Glutamatergic neuron (in vitro differentiated cells): ENCODE results near the gene UPF3A. TPM values are rescaled to one million over a fixed set of nuclear protein-coding genes. Genes with fewer than 3 reads are reported as not detected.

Source experiments
- DNase-seq: peaks from one replicate; pipeline ENCODE4 v3.0.0; 2022
- H3K27ac Mint-ChIP-seq: one replicate; pipeline ENCODE4 v1.8.0; 2020; ENCODE audit warnings: mild to moderate bottlenecking, mixed read lengths, inconsistent platforms; ENCODE audit not compliant: unreplicated experiment
- H3K27me3 Mint-ChIP-seq: one replicate; pipeline ENCODE4 v1.8.0; 2020; ENCODE audit warnings: mild to moderate bottlenecking, moderate library complexity, mixed read lengths, inconsistent platforms; ENCODE audit not compliant: unreplicated experiment
- H3K36me3 Mint-ChIP-seq: one replicate; pipeline ENCODE4 v1.8.0; 2020; ENCODE audit warnings: mild to moderate bottlenecking, mixed read lengths, inconsistent platforms; ENCODE audit not compliant: unreplicated experiment
- H3K4me1 Mint-ChIP-seq: one replicate; pipeline ENCODE4 v1.8.0; 2020; ENCODE audit warnings: mild to moderate bottlenecking, low read depth, mixed read lengths, inconsistent platforms; ENCODE audit not compliant: unreplicated experiment
- H3K4me3 Mint-ChIP-seq: one replicate; pipeline ENCODE4 v1.8.0; 2020; ENCODE audit warnings: mild to moderate bottlenecking, mixed read lengths, inconsistent platforms; ENCODE audit not compliant: unreplicated experiment
- H3K9me3 Mint-ChIP-seq: one replicate; pipeline ENCODE4 v1.8.0; 2020; ENCODE audit warnings: mild to moderate bottlenecking, moderate library complexity, mixed read lengths, inconsistent platforms; ENCODE audit not compliant: unreplicated experiment
- long read RNA-seq: library from polyadenylated mRNA; unstranded; transcript quantifications from one replicate; pipeline ENCODE4 v2.0.0, GENCODE V29; 2020; ENCODE audit not compliant: unreplicated experiment
- total RNA-seq: library from RNA; stranded (reverse); fragmentation: NEBNext Ultra II Directional; extraction: Animal tissue kit (Norgen Biotek cat#: 25700); gene quantifications from one replicate; pipeline ENCODE4 v1.2.1, GENCODE V29; 2021; ENCODE audit not compliant: unreplicated experiment
- TF ChIP-seq, protein P1 (sequence below): fragments of 200-600 bp; sonication (generic); IDR thresholded peaks from one replicate; pipeline ENCODE4 v1.5.0; 2021; ENCODE audit not compliant: partially characterized antibody, unreplicated experiment

UPF3A gene, protein sequence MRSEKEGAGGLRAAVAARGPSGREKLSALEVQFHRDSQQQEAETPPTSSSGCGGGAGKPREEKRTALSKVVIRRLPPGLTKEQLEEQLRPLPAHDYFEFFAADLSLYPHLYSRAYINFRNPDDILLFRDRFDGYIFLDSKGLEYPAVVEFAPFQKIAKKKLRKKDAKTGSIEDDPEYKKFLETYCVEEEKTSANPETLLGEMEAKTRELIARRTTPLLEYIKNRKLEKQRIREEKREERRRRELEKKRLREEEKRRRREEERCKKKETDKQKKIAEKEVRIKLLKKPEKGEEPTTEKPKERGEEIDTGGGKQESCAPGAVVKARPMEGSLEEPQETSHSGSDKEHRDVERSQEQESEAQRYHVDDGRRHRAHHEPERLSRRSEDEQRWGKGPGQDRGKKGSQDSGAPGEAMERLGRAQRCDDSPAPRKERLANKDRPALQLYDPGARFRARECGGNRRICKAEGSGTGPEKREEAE
- 108 TPM for total RNA-seq
- long read RNA-seq, partial matches to known transcripts: 37 of 49 reads
- long read RNA-seq, other reads (novel, unspliced or antisense): 9 of 49 reads

DNA sequence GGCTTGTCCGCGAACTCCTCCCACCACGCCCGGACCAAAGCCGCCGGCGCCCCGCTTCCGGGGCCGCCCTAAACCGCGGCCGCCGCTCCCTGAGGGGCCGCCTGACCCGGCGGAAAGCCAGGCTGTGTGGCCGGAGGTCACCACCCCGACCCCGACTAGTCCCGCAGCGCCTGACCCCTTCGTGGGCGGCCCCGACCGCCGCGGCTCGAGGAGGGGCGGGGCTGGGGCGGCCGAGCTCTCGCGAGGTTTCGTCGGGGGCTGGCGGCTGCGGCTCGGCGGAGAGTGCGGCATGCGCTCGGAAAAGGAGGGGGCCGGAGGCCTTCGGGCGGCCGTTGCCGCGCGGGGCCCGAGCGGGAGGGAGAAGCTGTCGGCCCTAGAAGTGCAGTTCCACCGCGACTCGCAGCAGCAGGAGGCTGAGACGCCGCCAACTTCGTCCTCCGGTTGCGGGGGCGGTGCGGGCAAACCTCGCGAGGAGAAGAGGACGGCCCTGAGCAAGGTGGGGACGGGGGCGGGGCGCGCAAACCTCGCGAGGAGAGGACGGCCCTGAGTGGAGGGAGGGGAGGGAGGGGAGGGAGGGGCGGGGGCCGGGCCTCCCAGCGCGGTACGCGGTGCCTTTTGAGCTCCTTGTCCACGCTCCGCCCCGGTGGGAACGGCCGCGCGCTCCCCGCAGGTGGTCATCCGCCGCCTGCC, at the start of gene UPF3A:
UPF3A (plus strand) TSS at position 251 of the 690 bp plus-strand sequence; CDS start at position 290, 39 bp downstream.
- TF ChIP-seq, protein P1, sequence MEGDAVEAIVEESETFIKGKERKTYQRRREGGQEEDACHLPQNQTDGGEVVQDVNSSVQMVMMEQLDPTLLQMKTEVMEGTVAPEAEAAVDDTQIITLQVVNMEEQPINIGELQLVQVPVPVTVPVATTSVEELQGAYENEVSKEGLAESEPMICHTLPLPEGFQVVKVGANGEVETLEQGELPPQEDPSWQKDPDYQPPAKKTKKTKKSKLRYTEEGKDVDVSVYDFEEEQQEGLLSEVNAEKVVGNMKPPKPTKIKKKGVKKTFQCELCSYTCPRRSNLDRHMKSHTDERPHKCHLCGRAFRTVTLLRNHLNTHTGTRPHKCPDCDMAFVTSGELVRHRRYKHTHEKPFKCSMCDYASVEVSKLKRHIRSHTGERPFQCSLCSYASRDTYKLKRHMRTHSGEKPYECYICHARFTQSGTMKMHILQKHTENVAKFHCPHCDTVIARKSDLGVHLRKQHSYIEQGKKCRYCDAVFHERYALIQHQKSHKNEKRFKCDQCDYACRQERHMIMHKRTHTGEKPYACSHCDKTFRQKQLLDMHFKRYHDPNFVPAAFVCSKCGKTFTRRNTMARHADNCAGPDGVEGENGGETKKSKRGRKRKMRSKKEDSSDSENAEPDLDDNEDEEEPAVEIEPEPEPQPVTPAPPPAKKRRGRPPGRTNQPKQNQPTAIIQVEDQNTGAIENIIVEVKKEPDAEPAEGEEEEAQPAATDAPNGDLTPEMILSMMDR: no peak
- Mint-ChIP-seq H3K9me3 (peaks cover 14% of the 10 kb centered on the region), H3K27me3 (peaks cover 8% of the 10 kb centered on the region), H3K4me3 (peak within 1 kb of the TSS; percentile 98), H3K27ac (peak within 1 kb of the TSS; percentile 98), H3K36me3 (no peaks in the 10 kb centered on the region), H3K4me1 (peaks cover 23% of the 10 kb centered on the region)
- DNase-seq: peak; percentile 93

DNA sequence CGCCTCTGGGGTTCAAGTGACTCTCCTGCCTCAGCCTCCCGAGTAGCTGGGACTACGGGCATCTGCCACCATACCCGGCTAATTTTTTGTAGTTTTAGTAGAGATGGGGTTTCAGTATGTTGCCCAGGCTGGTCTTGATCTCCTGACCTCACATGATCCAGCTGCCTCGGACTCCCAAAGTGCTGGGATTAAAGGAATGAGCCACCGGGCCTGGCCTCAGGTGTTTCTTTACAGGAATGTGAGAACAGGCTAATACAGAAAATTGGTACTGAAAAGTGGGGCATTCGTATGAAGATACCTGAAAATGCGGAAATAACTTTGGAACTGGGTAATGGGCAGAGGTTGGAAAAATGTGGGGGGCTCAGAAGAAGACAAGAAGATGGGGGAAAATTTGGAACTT, 49.5 kb upstream of the UPF3A start:
- no peak for DNase-seq
- Mint-ChIP-seq H3K4me1 (peaks cover 5% of the 10 kb centered on the region), H3K4me3 (no peak overlapping the region), H3K9me3 (peaks cover 4% of the 10 kb centered on the region), H3K27ac (no peak overlapping the region), H3K27me3 (peaks cover 6% of the 10 kb centered on the region), H3K36me3 (no peaks in the 10 kb centered on the region)
- TF ChIP-seq, protein P1: no peak

DNA sequence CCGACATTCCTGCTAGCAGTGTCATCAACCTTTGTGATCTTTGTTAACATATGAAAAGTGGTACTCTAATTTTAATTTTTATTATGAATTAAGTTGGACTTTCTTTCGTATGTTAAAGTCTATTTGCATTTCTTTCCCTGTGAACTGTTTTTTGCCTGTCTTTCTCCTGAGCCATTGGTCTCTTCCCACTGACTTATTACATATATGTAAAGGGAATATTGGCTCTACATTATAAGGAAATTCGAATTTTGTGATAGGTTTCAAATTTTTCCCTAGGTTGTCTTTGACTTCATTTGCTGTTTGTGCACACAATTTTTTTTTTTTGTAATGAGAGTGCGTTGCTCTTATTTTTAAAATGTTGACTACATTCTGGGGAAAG, 47.1 kb upstream of the UPF3A start:
- TF ChIP-seq, protein P1: no peak
- peaks cover 6% of the 10 kb centered on the region for H3K27me3 Mint-ChIP-seq
- H3K4me3 Mint-ChIP-seq: peak overlapping the region; percentile 91
- no peak overlapping the region for H3K27ac Mint-ChIP-seq
- H3K4me1 Mint-ChIP-seq: peaks cover 5% of the 10 kb centered on the region
- no peak for DNase-seq
- peaks cover 4% of the 10 kb centered on the region for H3K36me3 Mint-ChIP-seq
- peaks cover 3% of the 10 kb centered on the region for H3K9me3 Mint-ChIP-seq

DNA sequence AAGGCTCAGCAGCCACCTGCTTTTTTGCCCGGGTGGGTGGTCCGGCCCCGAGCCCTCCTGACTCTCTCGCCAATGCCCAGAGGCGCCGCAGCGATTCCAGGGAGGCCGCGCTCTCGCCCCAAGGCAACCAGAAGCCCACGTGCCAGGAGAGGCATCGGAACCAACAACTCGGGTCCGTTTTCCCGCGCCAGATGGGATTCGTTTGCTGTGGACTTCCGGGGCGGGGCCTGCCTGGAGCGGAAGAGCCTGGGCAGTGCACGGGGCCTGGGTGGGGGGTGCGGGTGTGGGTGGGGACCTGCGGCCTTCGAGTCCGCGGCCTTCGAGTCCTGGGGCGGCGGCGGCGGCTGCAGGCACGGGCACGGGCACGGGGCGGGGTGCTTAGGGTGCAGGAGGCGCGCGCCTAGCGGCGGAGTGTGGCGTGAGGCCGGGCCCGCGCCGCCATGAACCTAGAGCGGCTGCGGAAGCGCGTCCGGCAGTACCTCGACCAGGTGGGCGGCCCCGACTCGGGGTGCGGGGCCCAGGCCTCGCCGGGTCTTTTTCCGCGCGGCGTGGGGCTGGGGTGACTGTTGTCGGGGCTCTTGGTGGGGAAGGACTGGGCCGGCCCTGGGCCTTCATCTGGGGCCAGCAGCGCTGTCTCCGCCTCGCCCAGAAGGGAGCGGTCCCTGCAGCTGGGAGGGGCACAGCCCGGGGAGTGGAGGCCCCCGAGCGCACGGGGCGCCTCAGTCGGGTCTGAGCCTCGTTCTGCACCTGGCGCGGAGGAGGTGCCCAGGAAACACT, 46.6 kb upstream of the UPF3A start, which contains the start of gene CDC16:
CDC16 (plus strand) TSS at position 253 of the 777 bp plus-strand sequence; CDS start at position 441, 188 bp downstream.
- Mint-ChIP-seq H3K27me3 (peaks cover 6% of the 10 kb centered on the region), H3K27ac (peak within 1 kb of the TSS; percentile 70), H3K9me3 (peaks cover 3% of the 10 kb centered on the region), H3K36me3 (peaks cover 4% of the 10 kb centered on the region), H3K4me3 (peak within 1 kb of the TSS; percentile 91), H3K4me1 (peaks cover 5% of the 10 kb centered on the region)
- DNase-seq: peak; percentile 88
- TF ChIP-seq, protein P1: peak; percentile 17
